Astrocyte (in vitro differentiated cells and primary cell): ENCODE results near the gene RNU6-7.

Experiments
- CTCF ChIP-seq: IDR thresholded peaks from 2 replicates; pipeline ENCODE4 v1.5.1; 2011; ENCODE audit warnings: low read depth, mild to moderate bottlenecking, inconsistent platforms, low read length, moderate library complexity; ENCODE audit not compliant: insufficient read depth
- EZH2 ChIP-seq: IDR thresholded peaks from 2 replicates; pipeline ENCODE4 v1.6.1; 2012; ENCODE audit warnings: mild to moderate bottlenecking, low read length, inconsistent platforms; ENCODE audit not compliant: insufficient read depth

- TF ChIP-seq CTCF (no peak), EZH2 (no peak)
Measured at GRCh38 chr14:32206552-32206951, 4.7 kb downstream of the RNU6-7 start.
